SH-SY5Y (cell line): ENCODE data around the gene HAGH.

Experiments used
- GATA2 ChIP-seq: IDR thresholded peaks from 2 replicates; pipeline ENCODE4 v1.6.1; 2011; ENCODE audit warnings: mild to moderate bottlenecking, low read depth, low read length
- GATA3 ChIP-seq: IDR thresholded peaks from 2 replicates; pipeline ENCODE4 v1.6.1; 2011; ENCODE audit warnings: low read depth, mild to moderate bottlenecking, low read length, moderate library complexity

DNA sequence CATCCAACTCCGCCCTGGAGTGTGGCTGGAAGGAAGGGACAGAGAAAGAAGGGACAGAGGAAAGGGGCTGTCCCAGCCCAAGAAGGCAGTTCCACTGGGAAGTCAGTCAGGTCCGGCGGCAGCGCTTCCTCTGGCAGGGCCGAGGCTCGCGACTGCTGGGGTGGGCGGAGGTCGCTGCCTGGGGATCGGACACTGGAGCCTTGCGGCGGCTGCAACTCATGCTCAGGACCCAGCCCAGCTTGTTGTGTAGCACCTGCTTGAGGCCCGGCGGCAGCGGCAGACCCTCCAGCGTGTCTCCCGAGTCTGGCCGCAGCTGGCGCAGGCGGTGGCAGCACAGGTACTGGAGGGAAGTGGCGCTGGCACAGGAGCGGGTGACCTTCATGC is 49.6 kb downstream of the HAGH start:
- TF ChIP-seq GATA2 (no peak), GATA3 (no peak)
